Right lung (tissue), 5 donors: ENCODE results near the gene TRPT1. TPM values are rescaled to one million over a fixed set of nuclear protein-coding genes. Genes with fewer than 3 reads are reported as not detected.

Source experiments
- DNase-seq, 2 donors: peaks; one replicate each; pipeline ENCODE4 v3.0.0-alpha.2; 2013
- polyA plus RNA-seq, 5 donors: library from polyadenylated mRNA; unstranded; fragments of 120-200 nt; gene quantifications; one replicate each; pipeline versions ENCODE4 v1.2.1 to v1.2.3, GENCODE V29; 2013; ENCODE audit warnings: inconsistent platforms in 1 of 5, low replicate concordance in 1 of 5; ENCODE audit not compliant: insufficient read length in 5 of 5, insufficient read depth in 1 of 5

The TRPT1 gene
- polyA plus RNA-seq, 5 donors = 23.7 to 39.2 (median 32.1) TPM

DNA sequence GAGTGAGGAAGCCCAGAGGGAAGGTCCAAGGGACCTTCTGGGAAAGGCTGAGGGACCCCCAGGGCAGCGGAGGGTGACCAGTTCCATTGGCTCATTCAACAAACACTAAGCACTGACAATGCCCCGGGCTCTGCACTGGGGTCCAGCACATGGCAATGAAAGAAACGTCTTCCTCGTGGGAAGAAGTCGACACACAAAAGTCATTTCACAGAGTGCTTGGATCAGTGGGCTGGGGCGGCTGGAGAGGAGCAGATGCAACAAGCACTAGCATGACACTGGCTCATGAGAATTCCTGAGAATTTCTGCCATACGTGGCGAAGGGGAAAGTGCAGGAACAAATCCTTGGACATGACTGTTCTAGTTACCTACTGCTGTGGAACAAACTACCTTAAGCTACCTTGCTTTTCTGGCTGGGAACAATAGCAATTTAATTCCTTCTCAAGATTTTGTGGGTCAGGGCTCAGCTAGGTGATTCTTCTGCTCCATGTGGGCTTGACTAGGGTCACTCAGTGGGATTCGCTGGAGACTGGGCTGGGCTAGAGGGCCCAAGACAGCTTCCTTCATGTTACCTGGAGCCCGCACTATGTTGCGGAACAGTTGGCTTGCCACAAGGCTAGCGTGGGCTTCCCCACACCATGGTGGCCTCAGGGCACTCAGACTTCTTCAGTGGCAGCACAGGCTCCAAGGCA, 46.9 kb downstream of the TRPT1 start:
- no peak for DNase-seq

DNA sequence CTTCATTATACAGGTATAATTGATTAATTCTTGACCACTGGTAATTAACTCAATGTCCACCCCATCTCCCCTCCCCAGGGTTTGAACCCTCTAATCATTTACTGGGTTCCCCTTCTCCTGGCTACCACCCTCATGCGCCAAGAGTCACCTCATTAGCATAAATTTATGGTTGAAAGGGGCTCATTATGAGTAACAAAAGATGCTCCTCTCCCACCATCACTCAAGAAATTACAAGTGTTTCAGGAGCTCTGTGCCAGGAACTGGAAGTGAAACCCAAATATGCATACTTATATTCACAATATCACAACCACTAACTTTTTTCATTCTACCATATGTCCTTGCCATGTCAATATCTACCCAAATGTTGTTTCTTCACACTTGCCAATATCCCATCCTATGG, 47.8 kb downstream of the TRPT1 start:
- DNase-seq = no peak

DNA sequence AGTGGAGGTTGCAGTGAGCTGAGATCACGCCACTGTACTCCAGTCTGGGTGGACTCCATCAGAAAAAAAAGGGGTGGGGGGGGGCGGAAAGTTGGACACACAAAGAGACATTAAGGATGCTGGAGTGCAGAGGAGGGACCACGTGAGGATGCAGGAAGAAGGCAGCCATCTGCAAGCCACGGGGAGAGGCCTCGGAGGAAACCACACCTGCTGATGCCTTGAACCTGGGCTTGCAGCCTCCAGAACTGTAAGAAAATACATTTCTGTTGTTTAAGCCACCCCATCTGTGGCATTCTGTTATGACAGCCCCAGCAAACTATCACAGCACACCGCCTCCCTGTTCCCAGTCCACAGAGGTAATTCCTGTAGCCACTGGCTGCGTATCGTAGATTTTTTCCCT, 49.2 kb downstream of the TRPT1 start:
- DNase-seq = no peak

Other genes starting within 250 kb of the TRPT1 start
- gene OTUB1, start 239.7 kb downstream of the TRPT1 start, polyA plus RNA-seq = 100 to 1,000 TPM in 1 of 5 donors, 10 to 100 TPM in 4; 72.3 to 105 (median 81.2) TPM
- gene FLRT1, start 190.3 kb downstream of the TRPT1 start, polyA plus RNA-seq = 1 to 10 TPM; 2.3 to 4.4 (median 3.5) TPM
- 10 to 100 TPM; 16.4 to 26.7 (median 24.3) TPM for gene MACROD1, start 60.1 kb downstream of the TRPT1 start, polyA plus RNA-seq
- gene STIP1, start 40.0 kb downstream of the TRPT1 start, polyA plus RNA-seq = 100 to 1,000 TPM; 168 to 203 (median 187) TPM
- 10 to 100 TPM in 2 of 5 donors, 1 to 10 TPM in 3; 6.4 to 13.2 (median 9.6) TPM for gene FERMT3, start 19.5 kb downstream of the TRPT1 start, polyA plus RNA-seq
- 10 to 100 TPM; 16.5 to 29.4 (median 17.8) TPM for gene NUDT22, start 88 bp upstream of the TRPT1 start, polyA plus RNA-seq
- gene DNAJC4, start 4.4 kb upstream of the TRPT1 start, polyA plus RNA-seq = 10 to 100 TPM; 57.9 to 88.9 (median 71.2) TPM
- gene VEGFB, start 8.4 kb upstream of the TRPT1 start, polyA plus RNA-seq = 100 to 1,000 TPM in 1 of 5 donors, 10 to 100 TPM in 4; 64.5 to 112 (median 76.6) TPM
- 10 to 100 TPM; 53.0 to 90.8 (median 67.2) TPM for gene FKBP2, start 14.9 kb upstream of the TRPT1 start, polyA plus RNA-seq
- 100 to 1,000 TPM in 1 of 5 donors, 10 to 100 TPM in 4; 63.2 to 139 (median 70.0) TPM for gene PPP1R14B, start 20.8 kb upstream of the TRPT1 start, polyA plus RNA-seq
- gene PLCB3, start 25.3 kb upstream of the TRPT1 start, polyA plus RNA-seq = 10 to 100 TPM; 15.7 to 25.9 (median 18.7) TPM
- 10 to 100 TPM; 38.7 to 87.5 (median 51.3) TPM for gene BAD, start 58.5 kb upstream of the TRPT1 start, polyA plus RNA-seq
- 10 to 100 TPM; 19.2 to 43.8 (median 30.9) TPM for gene GPR137, start 59.7 kb upstream of the TRPT1 start, polyA plus RNA-seq
- gene KCNK4, start 65.1 kb upstream of the TRPT1 start, polyA plus RNA-seq = under 1 TPM in 2 of 5 donors, not detected in 3; 0.09 to 0.10 TPM
- under 1 TPM in 3 of 5 donors, not detected in 2; 0.15 to 0.33 (median 0.28) TPM for gene CATSPERZ, start 74.2 kb upstream of the TRPT1 start, polyA plus RNA-seq
- 10 to 100 TPM in 3 of 5 donors, 1 to 10 TPM in 2; 6.9 to 21.0 (median 12.4) TPM for gene ESRRA, start 79.3 kb upstream of the TRPT1 start, polyA plus RNA-seq
- gene TRMT112, start 91.4 kb upstream of the TRPT1 start, polyA plus RNA-seq = 100 to 1,000 TPM; 201 to 308 (median 233) TPM
- gene PRDX5, start 91.9 kb upstream of the TRPT1 start, polyA plus RNA-seq = 100 to 1,000 TPM; 141 to 272 (median 177) TPM
- 1 to 10 TPM; 3.9 to 7.4 (median 5.2) TPM for gene CCDC88B, start 114.0 kb upstream of the TRPT1 start, polyA plus RNA-seq
- 10 to 100 TPM; 10.0 to 22.1 (median 13.0) TPM for gene RPS6KA4, start 133.0 kb upstream of the TRPT1 start, polyA plus RNA-seq